PC-3 (cell line): ENCODE measurements around the gene TARS2. TPM values are rescaled to one million over a fixed set of nuclear protein-coding genes. Genes with fewer than 3 reads are reported as not detected.

ENCODE experiments used
- ATAC-seq: fragments of 200-7000 bp; cut with Tn5 transposase; 2 replicates; pipeline ENCODE4 v1.9.1; 2020; ENCODE audit warnings: mild to moderate bottlenecking, moderate library complexity
- BruUV-seq: library from RNA; stranded (reverse); fragments of 400-500 nt; replicated peaks from 2 replicates; lab custom pipeline; 2021; lab: Mats Ljungman, UMichigan
- CTCF ChIA-PET: fragments of 300-600 bp; sonication (Branson Sonifier 250); formaldehyde crosslinking; loops from one replicate; lab custom pipeline; 2022; ENCODE audit warnings: antibody characterized with exemption; lab: Charles Lee
- POLR2A ChIA-PET: fragments of 300-600 bp; sonication (Branson Sonifier 250); formaldehyde crosslinking; loops from one replicate; lab custom pipeline; 2022; ENCODE audit warnings: antibody characterized with exemption; ENCODE audit not compliant: unreplicated experiment; lab: Charles Lee
- DNase-seq: peaks from one replicate; pipeline ENCODE4 v3.0.0-alpha.2; 2015
- H2AFZ ChIP-seq: fragments of 300-600 bp; sonication (generic); 2 replicates; pipeline ENCODE4 v1.6.0; 2016; ENCODE audit warnings: antibody characterized with exemption, low read length
- H3F3A ChIP-seq: fragments of 300-600 bp; sonication (generic); one replicate; pipeline ENCODE4 v1.6.0; 2017; ENCODE audit warnings: antibody characterized with exemption, low read length, control low read depth, mild to moderate bottlenecking; ENCODE audit not compliant: unreplicated experiment
- H3K27ac ChIP-seq: fragments of 300-600 bp; sonication (generic); 2 replicates; pipeline ENCODE4 v1.5.1; 2016; ENCODE audit warnings: mild to moderate bottlenecking, low read length
- H3K27me3 ChIP-seq: fragments of 300-600 bp; sonication (generic); 2 replicates; pipeline ENCODE4 v1.6.1; 2016; ENCODE audit warnings: low read length, mixed read lengths
- H3K36me3 ChIP-seq: fragments of 300-600 bp; sonication (generic); 2 replicates; pipeline ENCODE4 v1.6.1; 2016; ENCODE audit warnings: low read depth, mixed run types, low read length, mixed read lengths
- H3K4me1 ChIP-seq: fragments of 300-600 bp; sonication (generic); 2 replicates; pipeline ENCODE4 v1.5.1; 2016; ENCODE audit warnings: low read length; ENCODE audit not compliant: insufficient read depth
- H3K4me2 ChIP-seq: fragments of 300-600 bp; sonication (generic); 2 replicates; pipeline ENCODE4 v1.6.0; 2016; ENCODE audit warnings: low read length
- H3K4me3 ChIP-seq: fragments of 300-600 bp; sonication (generic); 2 replicates; pipeline ENCODE4 v1.5.1; 2016; ENCODE audit warnings: mild to moderate bottlenecking, low read length, mixed read lengths
- H3K79me2 ChIP-seq: fragments of 300-600 bp; sonication (generic); 2 replicates; pipeline ENCODE4 v1.6.1; 2017; ENCODE audit warnings: low read length, mixed read lengths
- H3K9ac ChIP-seq: fragments of 300-600 bp; sonication (generic); 2 replicates; pipeline ENCODE4 v1.6.0; 2016; ENCODE audit warnings: mild to moderate bottlenecking, low read length
- H3K9me2 ChIP-seq: fragments of 300-600 bp; sonication (generic); replicated peaks from 2 replicates; pipeline ENCODE4 v1.6.1; 2016; ENCODE audit warnings: mixed run types, low read length, mixed read lengths
- H3K9me3 ChIP-seq: fragments of 300-600 bp; sonication (generic); 2 replicates; pipeline ENCODE4 v1.6.1; 2016; ENCODE audit warnings: low read length, mixed read lengths
- H4K20me1 ChIP-seq: fragments of 300-600 bp; sonication (generic); 2 replicates; pipeline ENCODE4 v1.6.1; 2016; ENCODE audit warnings: low read length, mixed read lengths
- EZH2 ChIP-seq: fragments of 300-600 bp; sonication (generic); IDR thresholded peaks from one replicate; pipeline ENCODE4 v1.6.1; 2017; ENCODE audit warnings: antibody characterized with exemption, mild to moderate bottlenecking, low read length; ENCODE audit not compliant: unreplicated experiment
- EZH2phosphoT487 ChIP-seq: fragments of 300-600 bp; sonication (generic); IDR thresholded peaks from 2 replicates; pipeline ENCODE4 v1.6.1; 2018; ENCODE audit warnings: mild to moderate bottlenecking, antibody characterized with exemption, low read length, borderline replicate concordance
- intact Hi-C: fragments of 100-400 bp; cut with micrococcal nuclease; formaldehyde crosslinking; loops from 2 replicates; pipeline ENCODE4 v1.9.0; 2023
- total RNA-seq: library from RNA; depleted of rRNA; stranded (reverse); fragments of >200 nt; gene quantifications from 2 replicates; pipeline ENCODE4 v1.2.3, GENCODE V29; 2014
- TF ChIP-seq, protein P1 (sequence below): fragments of 300-600 bp; sonication (generic); conservative IDR thresholded peaks from 2 replicates; pipeline ENCODE4 v1.5.1; 2017; ENCODE audit warnings: antibody characterized with exemption, low read depth, mild to moderate bottlenecking, low read length

The TARS2 gene
- total RNA-seq, 1 experiment from 2014 or later = 56.2 TPM

DNA sequence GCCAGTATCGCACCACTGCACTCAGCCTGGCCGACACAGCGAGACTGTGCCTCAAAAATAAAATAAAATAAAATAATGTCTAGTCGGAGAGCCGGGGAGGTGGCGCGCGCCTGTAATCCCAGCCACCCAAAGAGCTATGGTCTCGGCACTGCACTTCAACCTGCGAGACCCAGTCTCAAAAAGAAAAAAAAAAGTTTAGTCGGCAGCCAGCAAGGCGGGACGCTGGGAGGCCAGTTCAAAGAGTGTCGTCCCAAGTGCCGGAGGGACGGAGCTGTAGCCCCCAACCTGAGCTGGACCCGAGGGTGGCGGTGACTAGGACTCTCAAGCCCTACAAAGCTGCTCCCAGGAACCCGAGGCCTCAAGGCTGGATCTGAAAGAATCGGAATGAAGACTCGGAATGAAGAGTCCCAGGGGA is 27.7 kb downstream of the TARS2 start:
- Histone ChIP-seq H3K27me3 (no peaks in the 10 kb centered on the region), H3K4me1 (peaks cover 11% of the 10 kb centered on the region), H2AFZ (peak overlapping the region; percentile 92), H3K79me2 (no peaks in the 10 kb centered on the region), H3K36me3 (no peaks in the 10 kb centered on the region), H3K4me3 (peak overlapping the region; percentile 71), H3K27ac (no peak overlapping the region), H3F3A (no peaks in the 10 kb centered on the region), H3K4me2 (peak overlapping the region; percentile 81), H3K9me3 (no peaks in the 10 kb centered on the region), H3K9ac (peak overlapping the region; percentile 49), H4K20me1 (no peaks in the 10 kb centered on the region), H3K9me2 (no peaks in the 10 kb centered on the region)
- CTCF ChIA-PET = no interaction called here
- ATAC-seq (no peak), DNase-seq (no peak)
- BruUV-seq = TSS peak; percentile 95
- intact Hi-C loops = no loop called here
- TF ChIP-seq EZH2 (no peak), EZH2phosphoT487 (no peak)
- TF ChIP-seq, protein P1, sequence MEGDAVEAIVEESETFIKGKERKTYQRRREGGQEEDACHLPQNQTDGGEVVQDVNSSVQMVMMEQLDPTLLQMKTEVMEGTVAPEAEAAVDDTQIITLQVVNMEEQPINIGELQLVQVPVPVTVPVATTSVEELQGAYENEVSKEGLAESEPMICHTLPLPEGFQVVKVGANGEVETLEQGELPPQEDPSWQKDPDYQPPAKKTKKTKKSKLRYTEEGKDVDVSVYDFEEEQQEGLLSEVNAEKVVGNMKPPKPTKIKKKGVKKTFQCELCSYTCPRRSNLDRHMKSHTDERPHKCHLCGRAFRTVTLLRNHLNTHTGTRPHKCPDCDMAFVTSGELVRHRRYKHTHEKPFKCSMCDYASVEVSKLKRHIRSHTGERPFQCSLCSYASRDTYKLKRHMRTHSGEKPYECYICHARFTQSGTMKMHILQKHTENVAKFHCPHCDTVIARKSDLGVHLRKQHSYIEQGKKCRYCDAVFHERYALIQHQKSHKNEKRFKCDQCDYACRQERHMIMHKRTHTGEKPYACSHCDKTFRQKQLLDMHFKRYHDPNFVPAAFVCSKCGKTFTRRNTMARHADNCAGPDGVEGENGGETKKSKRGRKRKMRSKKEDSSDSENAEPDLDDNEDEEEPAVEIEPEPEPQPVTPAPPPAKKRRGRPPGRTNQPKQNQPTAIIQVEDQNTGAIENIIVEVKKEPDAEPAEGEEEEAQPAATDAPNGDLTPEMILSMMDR = no peak
- POLR2A ChIA-PET = interaction anchor here (0.6 kb wide), 1 partner anchor 34 kb away, joined by 5 read pairs; no protein-coding TSS in a partner anchor

DNA sequence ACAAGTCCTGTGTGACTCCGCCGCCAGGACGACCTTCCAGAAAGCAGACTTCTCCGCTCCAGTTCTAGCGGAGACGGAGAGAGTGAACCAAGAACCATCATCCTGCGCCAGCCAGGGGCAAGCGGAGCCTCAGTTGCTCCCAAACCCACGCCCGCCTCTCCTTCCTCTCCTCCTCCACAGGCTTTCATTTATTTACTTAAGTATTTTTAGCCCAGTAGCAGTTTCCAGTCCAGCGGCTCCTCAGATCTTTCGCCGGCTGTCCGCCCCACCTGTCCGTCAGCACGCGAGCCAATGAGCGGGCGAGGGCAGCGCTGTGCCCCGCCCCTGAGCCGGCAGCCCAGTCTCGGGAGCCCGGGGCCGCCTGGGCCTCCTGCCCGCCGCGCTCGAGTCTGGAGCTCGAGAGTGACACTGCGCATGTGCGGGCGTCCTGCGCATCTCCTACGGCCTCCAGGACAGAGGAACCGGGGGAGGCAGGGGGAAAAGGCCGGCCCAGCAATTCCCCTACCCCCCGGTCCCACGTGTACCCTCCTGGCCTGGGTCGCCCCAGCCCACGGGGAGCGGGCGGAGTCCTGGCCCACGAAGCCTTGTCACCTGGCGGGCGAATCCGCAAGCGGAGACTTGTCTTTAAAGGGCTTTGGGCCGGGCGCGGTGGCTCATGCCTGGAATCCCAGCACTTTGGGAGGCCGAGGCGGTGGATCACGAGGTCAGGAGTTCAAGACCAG is 28.3 kb downstream of the TARS2 start, which contains the start of gene FALEC:
FALEC (plus strand) TSS at position 425 of the 722 bp plus-strand sequence.
- peak; percentile 99 for DNase-seq
- intact Hi-C loops = no loop called here
- H3K27ac ChIP-seq = no peak within 1 kb of the TSS

More for the DNA sequence above, 28.3 kb downstream of the TARS2 start, which contains the start of gene FALEC:
- TF ChIP-seq, protein P1 = no peak
- no peak for TF ChIP-seq EZH2
- no peak for TF ChIP-seq EZH2phosphoT487
- no TSS peak for BruUV-seq
- no peaks in the 10 kb centered on the region for H3K9me3 ChIP-seq
- no peaks in the 10 kb centered on the region for H3K9me2 ChIP-seq
- peaks cover 11% of the 10 kb centered on the region for H3K4me1 ChIP-seq
- no peaks in the 10 kb centered on the region for H4K20me1 ChIP-seq
- H3K79me2 ChIP-seq = no peaks in the 10 kb centered on the region
- H3K9ac ChIP-seq = peak within 1 kb of the TSS; percentile 65
- H2AFZ ChIP-seq = peak within 1 kb of the TSS; percentile 92
- H3F3A ChIP-seq = no peaks in the 10 kb centered on the region
- ATAC-seq = peak; percentile 97
- peak within 1 kb of the TSS; percentile 71 for H3K4me3 ChIP-seq
- H3K27me3 ChIP-seq = no peaks in the 10 kb centered on the region
- POLR2A ChIA-PET = interaction anchor here (0.5 to 1.1 kb wide), 5 partner anchors 18 to 309 kb away, joined by 3 to 10 read pairs (median 8); partner anchors contain the start of gene RPRD2
- no peaks in the 10 kb centered on the region for H3K36me3 ChIP-seq
- CTCF ChIA-PET = interaction anchor here (0.6 to 0.7 kb wide), 4 partner anchors 161 to 465 kb away, joined by 3 to 16 read pairs (median 4); no protein-coding TSS in a partner anchor
- peak within 1 kb of the TSS; percentile 81 for H3K4me2 ChIP-seq
